Fibroblast of the aortic adventitia (primary cell): ENCODE data around the gene GNL3. TPM values are rescaled to one million over a fixed set of nuclear protein-coding genes. Genes with fewer than 3 reads are reported as not detected.

Source experiments
- DNase-seq: peaks from one replicate; pipeline ENCODE4 v3.0.0-alpha.2; 2010; ENCODE audit warnings: low read depth
- H3K4me3 ChIP-seq: 2 replicates; pipeline ENCODE4 v1.5.1; 2011; ENCODE audit warnings: low read depth, mild to moderate bottlenecking, control low read depth, low read length, moderate library complexity
- CTCF ChIP-seq: IDR thresholded peaks from 2 replicates; pipeline ENCODE4 v1.5.1; 2011; ENCODE audit warnings: mild to moderate bottlenecking, low read length, control low read depth, inconsistent platforms; ENCODE audit not compliant: insufficient read depth
- small RNA-seq: library from RNA; depleted of rRNA; stranded (forward); fragments of <200 nt; gene quantifications from one replicate; pipeline ENCODE3, GENCODE V24; 2012
- total RNA-seq: library from RNA; depleted of rRNA; stranded (reverse); fragments of >200 nt; gene quantifications from 2 replicates; pipeline ENCODE4 v1.2.3, GENCODE V29; 2012; ENCODE audit warnings: low replicate concordance

Gene GNL3
- total RNA-seq, 1 donor, result 114 TPM

- no peak for DNase-seq
- H3K4me3 ChIP-seq, result no peak overlapping the region
- no peak for TF ChIP-seq CTCF
Observed at GRCh38 chr3:52731590-52731989, 45.8 kb downstream of the GNL3 start.

DNA sequence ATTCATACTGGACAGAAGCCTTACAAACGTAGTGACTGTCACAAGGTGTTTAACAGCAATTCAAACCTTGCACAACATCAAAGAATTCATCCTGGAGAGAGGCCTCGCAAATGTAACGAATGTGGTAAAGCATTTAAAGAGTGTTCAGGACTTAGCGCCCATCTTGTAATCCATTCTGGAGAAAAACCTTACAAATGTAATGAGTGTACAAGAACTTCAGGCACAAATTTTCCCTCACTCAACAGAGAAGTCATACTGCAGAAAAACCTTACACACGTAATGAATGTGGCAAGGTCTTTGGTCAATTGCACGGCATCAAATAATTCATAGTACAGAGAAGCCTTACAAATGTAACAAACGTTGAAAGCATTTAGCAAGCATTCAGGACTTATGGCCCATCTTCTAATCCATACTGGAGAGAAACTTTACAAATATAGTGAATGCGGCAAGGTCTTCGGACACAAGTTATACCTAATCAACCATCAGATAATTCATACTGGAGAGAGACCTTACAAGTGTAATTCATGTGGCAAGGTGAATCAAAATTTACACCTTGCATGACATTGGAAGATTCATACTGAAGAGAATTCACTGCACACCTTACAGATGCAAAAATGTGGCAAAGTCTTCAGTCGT, 47.5 kb downstream of the GNL3 start:
- no peak for TF ChIP-seq CTCF
- H3K4me3 ChIP-seq, result no peak overlapping the region
- no peak for DNase-seq

DNA sequence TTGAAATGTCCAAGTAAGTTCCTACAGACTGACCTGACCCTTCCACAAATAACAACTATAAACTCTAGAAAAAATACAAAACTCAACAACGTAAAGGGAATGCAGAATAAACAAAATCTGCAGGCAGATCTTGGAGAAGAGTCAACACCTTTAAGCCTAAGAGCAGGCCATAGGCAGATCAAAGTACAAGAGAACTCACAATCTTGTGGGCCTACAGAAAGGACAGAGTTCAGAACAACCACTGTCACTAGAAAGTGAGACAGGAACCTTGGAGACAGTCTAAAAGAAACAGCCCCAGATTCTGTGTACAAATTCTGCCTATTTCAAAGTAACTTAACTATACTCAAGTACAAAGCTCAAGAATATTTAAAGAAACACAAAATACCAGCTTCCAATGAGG, 53.9 kb downstream of the GNL3 start:
- no peak for TF ChIP-seq CTCF
- no peak for DNase-seq
- H3K4me3 ChIP-seq, result no peak overlapping the region

GRCh38 chr3:52742418-52743041, 56.7 kb downstream of the GNL3 start:
- no peak overlapping the region for H3K4me3 ChIP-seq
- peak; percentile 60 for DNase-seq
- TF ChIP-seq CTCF, result peak; percentile 65

GRCh38 chr3:52743152-52743551, 57.3 kb downstream of the GNL3 start:
- no peak for DNase-seq
- H3K4me3 ChIP-seq, result no peak overlapping the region
- no peak for TF ChIP-seq CTCF

DNA sequence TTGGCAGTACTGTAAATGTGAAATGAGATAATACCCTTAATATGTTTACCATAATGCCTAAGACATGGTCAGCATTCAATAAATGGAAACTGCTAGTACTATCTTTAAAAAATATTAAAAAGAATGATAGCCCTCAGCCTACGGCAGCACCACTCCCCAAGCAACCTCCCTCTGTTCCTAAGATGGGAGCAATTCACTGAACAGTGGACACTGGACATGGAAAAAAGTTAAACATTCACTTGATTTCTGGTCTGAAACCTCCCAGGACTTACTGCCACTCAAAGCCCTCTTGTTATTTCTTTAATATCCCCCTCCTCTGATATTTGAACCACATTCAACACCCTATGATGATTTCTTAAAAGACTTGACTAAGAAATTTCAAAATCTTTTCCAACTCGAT, 57.9 kb downstream of the GNL3 start:
- no peak for TF ChIP-seq CTCF
- DNase-seq, result no peak
- H3K4me3 ChIP-seq, result no peak overlapping the region

Small RNAs within 50 kb of the gene (small RNA-seq; reads per million reads assigned to genes)
- not detected for gene AC006254.2
- gene RF00569, result 8,871 reads per million, percentile 100 among the genes with 10 or more reads in this experiment
- not detected for gene RF01183
- gene SNORD19, result not detected
- gene SNORD19B, result not detected
- gene SNORD69, result 513 reads per million, percentile 99 among the genes with 10 or more reads in this experiment

Other genes starting within 250 kb of the GNL3 start
- gene SEMA3G, start 240.9 kb upstream of the GNL3 start, total RNA-seq, result 0.49 TPM in 1 of 2 replicates, not detected in the other
- gene TNNC1, start 232.0 kb upstream of the GNL3 start, total RNA-seq, result 1.4 and 2.0 TPM in 2 replicates
- 52.7 and 90.8 TPM in 2 replicates for gene NISCH, start 230.4 kb upstream of the GNL3 start, total RNA-seq
- 0.90 and 1.1 TPM in 2 replicates for gene STAB1, start 190.7 kb upstream of the GNL3 start, total RNA-seq
- 31.1 and 68.2 TPM in 2 replicates for gene NT5DC2, start 152.2 kb upstream of the GNL3 start, total RNA-seq
- gene UQCC5, start 149.4 kb upstream of the GNL3 start, total RNA-seq, result 4.3 and 7.7 TPM in 2 replicates
- 115 and 149 TPM in 2 replicates for gene PBRM1, start 119 bp upstream of the GNL3 start, total RNA-seq
- 71.1 and 107 TPM in 2 replicates for gene GLT8D1, start 19.8 kb downstream of the GNL3 start, total RNA-seq
- 18.6 and 111 TPM in 2 replicates for gene SPCS1, start 20.1 kb downstream of the GNL3 start, total RNA-seq
- 3.6 and 28.2 TPM in 2 replicates for gene NEK4, start 84.9 kb downstream of the GNL3 start, total RNA-seq
- gene ITIH1, start 91.6 kb downstream of the GNL3 start, total RNA-seq, result 1.3 TPM in 1 of 2 replicates, not detected in the other
- gene ITIH3, start 108.8 kb downstream of the GNL3 start, total RNA-seq, result under 0.01 and 0.49 TPM in 2 replicates
- gene ITIH4, start 144.6 kb downstream of the GNL3 start, total RNA-seq, result 0.36 TPM in 1 of 2 replicates, not detected in the other
- not detected in 2 replicates for gene MUSTN1, start 149.0 kb downstream of the GNL3 start, total RNA-seq
- 7.8 and 13.1 TPM in 2 replicates for gene STIMATE, start 211.5 kb downstream of the GNL3 start, total RNA-seq